H1 (cell line): Measurements from ENCODE around the gene USH1C. TPM values are rescaled to one million over a fixed set of nuclear protein-coding genes. Genes with fewer than 3 reads are reported as not detected.

Experiments
- KDM5A ChIP-seq: fragments of 200-600 bp; IDR thresholded peaks from 2 replicates; pipeline ENCODE4 v1.7.1; 2012; ENCODE audit warnings: mild to moderate bottlenecking, low read length, inconsistent platforms, mixed read lengths
- TAF1 ChIP-seq: IDR thresholded peaks from 2 replicates; pipeline ENCODE4 v1.6.1; 2011; ENCODE audit warnings: mild to moderate bottlenecking, low read depth, low read length
- ZNF274 ChIP-seq: IDR thresholded peaks from 2 replicates; pipeline ENCODE4 v1.7.0; 2012; ENCODE audit warnings: low read length, borderline replicate concordance; ENCODE audit errors: extremely low read depth
- polyA plus RNA-seq, 7 experiments: library from polyadenylated mRNA; depleted of rRNA in 3 of 7; stranded (reverse) in 5 of 7; unstranded in 2 of 7; fragments of >200 nt in 5 of 7; fragments of 200-250 nt in 2 of 7; gene quantifications; 1 replicate in 5 of 7; 2 replicates in 1 of 7; 4 replicates in 1 of 7; pipeline versions ENCODE4 v1.2.1 to v1.2.3, GENCODE V29; 2011 to 2013; ENCODE audit warnings: missing spikeins in 2 of 7, mixed read lengths in 2 of 7
- total RNA-seq: library from RNA; stranded (reverse); fragmentation: NEBNext Ultra II Directional; extraction: Animal tissue kit (Norgen Biotek cat#: 25700); gene quantifications from 2 replicates; pipeline ENCODE4 v1.2.1, GENCODE V29; 2021

The USH1C gene
- total and polyA plus RNA-seq, 2 of the 8 experiments (the other 6 are each of a cell fraction or from before 2014, with no cell fraction given), result 1.3 to 1.6 TPM

DNA sequence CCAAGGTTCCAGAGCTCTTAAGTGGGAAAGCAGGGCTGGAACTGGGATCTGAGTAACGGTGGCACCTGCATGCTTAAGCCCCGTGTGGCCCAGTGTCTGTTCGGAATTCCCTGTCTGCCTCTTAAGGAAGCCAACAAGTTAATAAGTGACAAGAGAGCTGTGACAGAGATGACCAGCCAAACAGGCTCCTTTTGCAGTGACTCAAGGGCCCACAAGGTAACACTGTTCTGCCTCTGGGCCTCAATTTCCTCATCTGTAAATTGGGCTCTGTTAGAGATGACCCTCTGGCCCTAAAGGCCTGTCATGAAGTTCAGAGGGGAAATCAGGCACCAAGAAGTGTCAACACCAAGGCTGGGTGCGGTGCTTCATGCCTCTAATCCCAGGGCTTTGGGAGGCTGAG, 18.6 kb downstream of the USH1C start (continued):
- TF ChIP-seq ZNF274 (no peak), TAF1 (no peak), KDM5A (no peak)
